OCI-LY3 (cell line): ENCODE data around the gene SORCS3.

Experiments used
- EZH2phosphoT487 ChIP-seq: fragments of 200-600 bp; shearing (Covaris generic); IDR thresholded peaks from 2 replicates; pipeline ENCODE4 v1.6.1; 2018; ENCODE audit warnings: antibody characterized with exemption, mixed run types, low read depth
- TF ChIP-seq, protein P1 (sequence below): fragments of 200-600, 300-600 bp; sonication (generic); IDR thresholded peaks from 2 replicates; pipeline ENCODE4 v1.5.1; 2014; ENCODE audit warnings: antibody characterized with exemption, low read length, low read depth

- TF ChIP-seq, protein P1, sequence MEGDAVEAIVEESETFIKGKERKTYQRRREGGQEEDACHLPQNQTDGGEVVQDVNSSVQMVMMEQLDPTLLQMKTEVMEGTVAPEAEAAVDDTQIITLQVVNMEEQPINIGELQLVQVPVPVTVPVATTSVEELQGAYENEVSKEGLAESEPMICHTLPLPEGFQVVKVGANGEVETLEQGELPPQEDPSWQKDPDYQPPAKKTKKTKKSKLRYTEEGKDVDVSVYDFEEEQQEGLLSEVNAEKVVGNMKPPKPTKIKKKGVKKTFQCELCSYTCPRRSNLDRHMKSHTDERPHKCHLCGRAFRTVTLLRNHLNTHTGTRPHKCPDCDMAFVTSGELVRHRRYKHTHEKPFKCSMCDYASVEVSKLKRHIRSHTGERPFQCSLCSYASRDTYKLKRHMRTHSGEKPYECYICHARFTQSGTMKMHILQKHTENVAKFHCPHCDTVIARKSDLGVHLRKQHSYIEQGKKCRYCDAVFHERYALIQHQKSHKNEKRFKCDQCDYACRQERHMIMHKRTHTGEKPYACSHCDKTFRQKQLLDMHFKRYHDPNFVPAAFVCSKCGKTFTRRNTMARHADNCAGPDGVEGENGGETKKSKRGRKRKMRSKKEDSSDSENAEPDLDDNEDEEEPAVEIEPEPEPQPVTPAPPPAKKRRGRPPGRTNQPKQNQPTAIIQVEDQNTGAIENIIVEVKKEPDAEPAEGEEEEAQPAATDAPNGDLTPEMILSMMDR, result no peak
- TF ChIP-seq EZH2phosphoT487, result no peak
Observed at GRCh38 chr10:104658067-104658466, 17.0 kb downstream of the SORCS3 start.
